GM19035 (cell line): ENCODE measurements around the gene NCAN.

Experiments
- ATAC-seq: cut with Tn5 transposase; IDR thresholded peaks from one replicate; pipeline ENCODE4 v1.9.1; 2021; ENCODE audit not compliant: unreplicated experiment

The NCAN gene

GRCh38 chr19:19279062-19279612, 67.4 kb downstream of the NCAN start:
- ATAC-seq, result no peak

- no peak for ATAC-seq
These were observed 68.1 kb downstream of the NCAN start for GRCh38 chr19:19279853-19280252.

DNA sequence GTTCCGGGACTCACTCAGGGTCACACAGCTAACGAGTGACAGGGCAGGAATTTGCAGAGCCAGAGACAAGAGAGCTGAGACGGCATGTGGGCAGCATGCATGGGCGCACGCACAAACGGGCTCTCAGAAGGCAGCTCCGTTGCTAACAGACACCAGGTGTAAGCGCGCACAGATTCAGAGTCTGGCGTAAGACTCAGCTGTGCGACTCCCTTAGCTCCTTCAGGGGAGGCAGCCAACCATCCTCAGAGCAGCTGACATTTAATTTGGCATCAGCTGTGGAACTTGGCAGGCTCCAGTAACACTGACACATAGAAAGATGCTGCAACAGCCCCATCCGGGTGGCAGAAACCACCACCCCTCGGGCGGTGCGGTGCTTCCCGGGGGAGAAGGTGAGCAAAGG, 68.8 kb downstream of the NCAN start:
- no peak for ATAC-seq

DNA sequence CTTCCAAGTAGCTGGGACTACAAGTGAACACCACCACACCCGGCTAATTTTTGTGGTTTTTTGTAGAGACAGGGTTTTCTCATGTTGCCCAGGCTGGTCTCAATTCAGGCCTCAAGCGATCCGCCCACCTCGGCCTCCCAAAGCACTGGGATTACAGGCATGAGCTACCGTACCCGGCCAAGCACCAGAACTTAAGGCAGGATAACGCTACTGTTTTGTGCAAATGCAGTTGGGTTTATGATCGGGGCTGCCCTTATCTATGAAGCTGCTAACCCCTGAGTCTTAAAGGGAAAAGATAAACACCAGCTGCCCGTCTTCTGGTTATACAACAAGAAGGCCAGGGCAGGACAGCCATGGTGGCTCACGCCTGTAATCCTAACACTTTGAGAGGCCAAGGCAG, 73.9 kb downstream of the NCAN start:
- no peak for ATAC-seq

GRCh38 chr19:19292607-19293006, 80.8 kb downstream of the NCAN start:
- no peak for ATAC-seq

- ATAC-seq, result no peak
These were observed 83.2 kb downstream of the NCAN start for GRCh38 chr19:19294914-19295313.

GRCh38 chr19:19296953-19297689, 85.4 kb downstream of the NCAN start:
- ATAC-seq, result no peak

- no peak for ATAC-seq
These were observed 86.0 kb downstream of the NCAN start for GRCh38 chr19:19297759-19298158.

DNA sequence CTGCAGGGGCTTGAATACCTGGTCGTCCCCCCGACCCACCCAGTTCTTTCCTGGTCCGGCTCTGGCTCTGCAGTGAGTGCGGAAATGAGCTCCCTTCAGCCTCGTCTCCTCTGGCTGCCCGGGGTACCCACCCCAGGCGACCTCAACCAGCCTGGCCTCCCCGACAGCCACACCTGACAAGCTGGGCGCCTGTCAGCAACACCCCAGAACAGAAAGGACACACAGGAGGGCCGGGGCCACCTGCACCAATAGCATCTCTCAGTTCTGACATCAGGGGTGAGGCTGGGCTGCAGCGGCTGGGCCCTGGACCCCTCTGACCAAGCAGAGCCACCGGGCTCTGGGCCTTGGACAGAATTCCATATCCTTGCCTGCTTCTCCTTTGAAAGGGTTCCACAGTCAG, 88.9 kb downstream of the NCAN start:
- ATAC-seq, result no peak
